ENCODE measurements around the gene LDLRAD4.
"Not testable (repeated sequence)": the region's sequence is repeated elsewhere in the genome, so short reads cannot be mapped to it uniquely, and the experiment has no call there.

LDLRAD4 gene

DNA sequence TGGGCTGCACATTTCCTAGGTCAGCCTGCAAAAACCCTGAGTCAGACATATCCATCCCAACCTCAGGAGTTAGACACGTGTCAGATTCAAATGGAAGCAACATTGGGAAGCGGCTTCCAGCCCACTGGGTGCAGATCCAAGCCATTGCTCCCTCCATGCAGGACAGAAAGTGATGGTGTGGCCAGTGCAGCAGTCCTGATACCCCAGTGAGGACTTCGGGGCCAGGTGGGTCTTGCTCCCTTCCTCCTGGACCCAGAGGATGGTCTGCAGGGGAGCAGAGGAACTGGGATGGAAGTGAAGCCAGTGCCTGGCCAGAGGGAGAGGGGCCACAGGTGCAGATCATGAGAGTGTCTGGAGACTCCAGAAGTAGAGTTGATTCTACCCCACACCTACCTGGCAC, 255.8 kb downstream of the LDLRAD4 start:
- Histone ChIP-seq H3K36me3 (replicated peaks in 1 of 2; ENCODE audit: control insufficient read depth in 2 of 2, insufficient read depth in 2 of 2, low read length in 2 of 2) (no peaks in the 10 kb centered on the region), H2BK15ac (ENCODE audit: low read length) (peak overlapping the region; percentile 27), H3K4me3 (ENCODE audit: low read length in 2 of 2) (no peak overlapping the region), H3K27ac (replicated peaks; ENCODE audit: low read length) (no peak overlapping the region), H3K79me1 (ENCODE audit: low read depth, low read length) (no peaks in the 10 kb centered on the region), H4K91ac (ENCODE audit: low read depth, low read length, poor library complexity) (no peak overlapping the region), H2BK12ac (ENCODE audit: low read length) (no peak overlapping the region), H2BK120ac (ENCODE audit: low read depth, low read length) (no peak overlapping the region), H3K9ac (ENCODE audit: low read depth, low read length, poor library complexity) (no peak overlapping the region), H3K4me2 (ENCODE audit: insufficient read depth, low read length, poor library complexity, severe bottlenecking) (no peak overlapping the region), H3K23ac (ENCODE audit: low read depth, low read length, poor library complexity) (peak overlapping the region; percentile 61), H3K4me1 (ENCODE audit: control insufficient read depth in 2 of 2, insufficient read depth in 1 of 2, low read depth in 1 of 2, low read length in 2 of 2) (peaks cover 8 to 22% of the 10 kb centered on the region in 2 donors), H3K14ac (ENCODE audit: low read length) (no peak overlapping the region), H4K8ac (ENCODE audit: low read depth, low read length) (no peak overlapping the region), H2AK5ac (ENCODE audit: low read depth, low read length) (no peak overlapping the region), H3K18ac (ENCODE audit: low read length) (peak overlapping the region; percentile 81), H2AFZ (ENCODE audit: low read length) (no peak overlapping the region), H3K27me3 (ENCODE audit: control insufficient read depth in 3 of 3, insufficient read depth in 3 of 3, low read depth in 1 of 3, low read length in 3 of 3) (peaks cover 0 to 1% (median 0%) of the 10 kb centered on the region in 3 experiments), H3K9me3 (replicated peaks in 1 of 2; ENCODE audit: control insufficient read depth in 2 of 2, insufficient read depth in 1 of 2, low read depth in 1 of 2, low read length in 2 of 2) (no peaks in the 10 kb centered on the region), H2BK5ac (ENCODE audit: low read length) (no peak overlapping the region), H3K4ac (ENCODE audit: low read length) (no peak overlapping the region)
- DNase-seq (ENCODE audit: low spot score) = no peak
- WGBS, 2 donors (ENCODE audit: extremely low coverage in 2 of 2, insufficient read length in 2 of 2, insufficient replicate concordance in 1 of 2) = no CpG with 5 or more reads among the region's 3 CpGs

DNA sequence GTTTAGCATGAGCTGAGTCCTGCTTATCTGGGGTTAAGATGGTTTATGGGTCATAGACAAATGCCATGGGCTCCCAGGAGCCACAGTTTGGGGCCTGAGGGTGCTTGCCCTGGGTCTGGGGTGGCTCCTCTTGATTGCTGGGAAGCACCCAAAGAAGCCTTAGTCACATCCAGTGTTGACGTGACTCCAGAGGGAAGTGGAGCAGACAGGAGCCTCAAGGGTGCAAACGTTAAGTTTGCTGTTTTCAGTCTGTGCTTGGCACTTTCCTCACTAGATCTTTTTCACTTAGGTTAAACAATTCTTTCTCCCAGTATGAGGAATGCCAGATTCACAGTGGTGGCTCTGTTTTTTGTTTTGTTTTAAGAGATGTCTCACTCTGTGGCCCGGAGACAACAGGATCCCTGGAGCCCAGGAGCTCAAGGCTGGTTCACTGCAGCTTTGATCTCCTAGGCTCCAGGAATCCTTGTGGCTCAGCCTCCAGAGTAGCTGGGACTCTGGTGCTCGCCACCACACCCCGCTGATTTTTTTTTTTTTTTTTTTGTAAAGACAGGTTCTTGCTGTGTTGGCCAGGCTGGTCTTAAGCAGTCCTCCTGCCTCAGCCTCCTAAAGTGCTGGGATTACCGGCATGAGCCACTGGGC, 256.5 kb downstream of the LDLRAD4 start:
- no peaks in the 10 kb centered on the region for H3K36me3 ChIP-seq (replicated peaks in 1 of 2; ENCODE audit: control insufficient read depth in 2 of 2, insufficient read depth in 2 of 2, low read length in 2 of 2)
- no peaks in the 10 kb centered on the region for H3K79me1 ChIP-seq (ENCODE audit: low read depth, low read length)
- no peak overlapping the region for H2AFZ ChIP-seq (ENCODE audit: low read length)
- H3K27ac ChIP-seq (replicated peaks; ENCODE audit: low read length) = no peak overlapping the region
- no peak overlapping the region for H2BK12ac ChIP-seq (ENCODE audit: low read length)
- H3K14ac ChIP-seq (ENCODE audit: low read length) = no peak overlapping the region
- H3K4me1 ChIP-seq (ENCODE audit: control insufficient read depth in 2 of 2, insufficient read depth in 1 of 2, low read depth in 1 of 2, low read length in 2 of 2) = peaks cover 8 to 22% of the 10 kb centered on the region in 2 donors
- no peak overlapping the region for H4K91ac ChIP-seq (ENCODE audit: low read depth, low read length, poor library complexity)
- H3K9ac ChIP-seq (ENCODE audit: low read depth, low read length, poor library complexity) = no peak overlapping the region
- no peak overlapping the region for H3K4ac ChIP-seq (ENCODE audit: low read length)
- DNase-seq (ENCODE audit: low spot score) = no peak
- H3K4me2 ChIP-seq (ENCODE audit: insufficient read depth, low read length, poor library complexity, severe bottlenecking) = no peak overlapping the region
- H2BK5ac ChIP-seq (ENCODE audit: low read length) = no peak overlapping the region
- no peak overlapping the region for H4K8ac ChIP-seq (ENCODE audit: low read depth, low read length)
- H2BK120ac ChIP-seq (ENCODE audit: low read depth, low read length) = no peak overlapping the region
- no peak overlapping the region for H2AK5ac ChIP-seq (ENCODE audit: low read depth, low read length)
- H3K9me3 ChIP-seq (replicated peaks in 1 of 2; ENCODE audit: control insufficient read depth in 2 of 2, insufficient read depth in 1 of 2, low read depth in 1 of 2, low read length in 2 of 2) = no peaks in the 10 kb centered on the region
- H3K23ac ChIP-seq (ENCODE audit: low read depth, low read length, poor library complexity) = no peak overlapping the region
- no peak overlapping the region for H3K18ac ChIP-seq (ENCODE audit: low read length)
- no peak overlapping the region for H3K4me3 ChIP-seq (ENCODE audit: low read length in 2 of 2)
- H2BK15ac ChIP-seq (ENCODE audit: low read length) = no peak overlapping the region
- WGBS, 2 donors (ENCODE audit: extremely low coverage in 2 of 2, insufficient read length in 2 of 2, insufficient replicate concordance in 1 of 2) = no CpG with 5 or more reads among the region's 6 CpGs
- peaks cover 0 to 1% (median 0%) of the 10 kb centered on the region in 3 experiments for H3K27me3 ChIP-seq (ENCODE audit: control insufficient read depth in 3 of 3, insufficient read depth in 3 of 3, low read depth in 1 of 3, low read length in 3 of 3)

DNA sequence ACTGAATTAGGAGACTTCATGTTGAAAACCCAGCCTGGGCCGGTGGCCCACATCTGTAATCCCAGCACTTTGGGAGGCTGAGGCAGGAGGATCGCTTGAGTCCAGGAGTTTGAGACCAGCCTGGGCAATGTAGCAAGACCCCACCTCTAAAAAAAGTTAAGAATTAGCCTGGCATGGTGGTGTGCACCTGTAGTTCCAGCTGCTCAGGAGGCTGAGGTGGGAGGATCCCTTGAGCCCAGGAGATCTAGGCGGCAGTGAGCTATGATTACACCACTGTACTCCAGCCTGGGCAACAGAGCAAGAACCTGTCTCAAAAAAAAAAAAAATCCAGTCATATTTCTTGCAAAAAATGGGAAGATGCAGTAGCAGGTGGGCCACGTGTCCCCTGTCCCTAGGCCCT, 257.8 kb downstream of the LDLRAD4 start:
- not testable (repeated sequence) for H3K14ac ChIP-seq (ENCODE audit: low read length); H2BK12ac ChIP-seq (ENCODE audit: low read length); H2AK5ac ChIP-seq (ENCODE audit: low read depth, low read length); H3K4me3 ChIP-seq (ENCODE audit: low read length in 2 of 2); H3K23ac ChIP-seq (ENCODE audit: low read depth, low read length, poor library complexity); H3K36me3 ChIP-seq (replicated peaks in 1 of 2; ENCODE audit: control insufficient read depth in 2 of 2, insufficient read depth in 2 of 2, low read length in 2 of 2); H4K8ac ChIP-seq (ENCODE audit: low read depth, low read length); H3K79me1 ChIP-seq (ENCODE audit: low read depth, low read length); H2BK15ac ChIP-seq (ENCODE audit: low read length); H3K27me3 ChIP-seq (ENCODE audit: control insufficient read depth in 3 of 3, insufficient read depth in 3 of 3, low read depth in 1 of 3, low read length in 3 of 3); H3K4ac ChIP-seq (ENCODE audit: low read length); H3K27ac ChIP-seq (replicated peaks; ENCODE audit: low read length); DNase-seq (ENCODE audit: low spot score); H3K18ac ChIP-seq (ENCODE audit: low read length); H2BK120ac ChIP-seq (ENCODE audit: low read depth, low read length); H2BK5ac ChIP-seq (ENCODE audit: low read length); H4K91ac ChIP-seq (ENCODE audit: low read depth, low read length, poor library complexity); H2AFZ ChIP-seq (ENCODE audit: low read length); H3K4me2 ChIP-seq (ENCODE audit: insufficient read depth, low read length, poor library complexity, severe bottlenecking); H3K9me3 ChIP-seq (replicated peaks in 1 of 2; ENCODE audit: control insufficient read depth in 2 of 2, insufficient read depth in 1 of 2, low read depth in 1 of 2, low read length in 2 of 2); H3K9ac ChIP-seq (ENCODE audit: low read depth, low read length, poor library complexity)
- WGBS, 2 donors (ENCODE audit: extremely low coverage in 2 of 2, insufficient read length in 2 of 2, insufficient replicate concordance in 1 of 2) = no CpG with 5 or more reads among the region's 4 CpGs
- peaks cover 8 to 12% of the 10 kb centered on the region in 2 donors for H3K4me1 ChIP-seq (ENCODE audit: control insufficient read depth in 2 of 2, insufficient read depth in 1 of 2, low read depth in 1 of 2, low read length in 2 of 2)

GRCh38 chr18:13477147-13477683, 258.7 kb downstream of the LDLRAD4 start:
- Histone ChIP-seq H2AFZ (ENCODE audit: low read length) (no peak overlapping the region), H3K4me1 (ENCODE audit: control insufficient read depth in 2 of 2, insufficient read depth in 1 of 2, low read depth in 1 of 2, low read length in 2 of 2) (peaks cover 2 to 5% of the 10 kb centered on the region in 2 donors), H3K36me3 (replicated peaks in 1 of 2; ENCODE audit: control insufficient read depth in 2 of 2, insufficient read depth in 2 of 2, low read length in 2 of 2) (no peaks in the 10 kb centered on the region), H2BK12ac (ENCODE audit: low read length) (no peak overlapping the region), H3K4me2 (ENCODE audit: insufficient read depth, low read length, poor library complexity, severe bottlenecking) (no peak overlapping the region), H4K8ac (ENCODE audit: low read depth, low read length) (no peak overlapping the region), H3K4ac (ENCODE audit: low read length) (no peak overlapping the region), H3K27me3 (ENCODE audit: control insufficient read depth in 3 of 3, insufficient read depth in 3 of 3, low read depth in 1 of 3, low read length in 3 of 3) (no peaks in the 10 kb centered on the region), H3K23ac (ENCODE audit: low read depth, low read length, poor library complexity) (no peak overlapping the region), H3K9ac (ENCODE audit: low read depth, low read length, poor library complexity) (no peak overlapping the region), H3K18ac (ENCODE audit: low read length) (no peak overlapping the region), H2BK120ac (ENCODE audit: low read depth, low read length) (no peak overlapping the region), H2BK5ac (ENCODE audit: low read length) (no peak overlapping the region), H4K91ac (ENCODE audit: low read depth, low read length, poor library complexity) (no peak overlapping the region), H3K79me1 (ENCODE audit: low read depth, low read length) (no peaks in the 10 kb centered on the region), H2BK15ac (ENCODE audit: low read length) (no peak overlapping the region), H3K14ac (ENCODE audit: low read length) (no peak overlapping the region), H2AK5ac (ENCODE audit: low read depth, low read length) (no peak overlapping the region), H3K27ac (replicated peaks; ENCODE audit: low read length) (no peak overlapping the region), H3K4me3 (ENCODE audit: low read length in 2 of 2) (no peak overlapping the region), H3K9me3 (replicated peaks in 1 of 2; ENCODE audit: control insufficient read depth in 2 of 2, insufficient read depth in 1 of 2, low read depth in 1 of 2, low read length in 2 of 2) (no peaks in the 10 kb centered on the region)
- WGBS, 2 donors (ENCODE audit: extremely low coverage in 2 of 2, insufficient read length in 2 of 2, insufficient replicate concordance in 1 of 2) = no CpG with 5 or more reads among the region's 6 CpGs
- no peak for DNase-seq (ENCODE audit: low spot score)
